ENCODE measurements around the gene TSC1.

DNA sequence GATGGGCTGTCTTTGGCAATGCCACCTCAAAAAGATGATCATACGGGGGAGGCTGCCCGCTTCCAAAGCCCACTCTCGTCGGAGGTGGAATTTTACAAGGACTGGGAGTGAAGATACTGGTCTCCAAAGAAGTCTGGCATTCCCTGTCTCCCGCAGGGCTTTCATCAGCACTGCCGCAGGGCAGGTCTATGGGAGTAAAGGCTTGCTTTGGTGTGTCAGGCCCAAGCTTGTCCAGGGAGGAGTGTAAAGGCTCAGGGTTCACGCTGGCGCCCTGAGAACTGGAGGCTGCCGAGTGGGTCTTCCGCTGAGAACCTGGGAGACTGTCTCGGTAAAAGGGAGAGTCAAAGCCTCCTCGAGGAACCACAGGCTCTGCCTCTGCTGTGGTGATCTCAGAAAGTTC lies 38.7 kb downstream of the TSC1 start:
- no peak for TF ChIP-seq CTCF (IDR thresholded peaks at IDR 0.05)
- TF ChIP-seq POLR2A (IDR thresholded peaks at IDR 0.05) = no peak

Measured in Peyer's patch (tissue), 4 donors.